ENCODE results near the gene BOLA2. TPM values are rescaled to one million over a fixed set of nuclear protein-coding genes. Genes with fewer than 3 reads are reported as not detected.
"Not testable (repeated sequence)": the region's sequence is repeated elsewhere in the genome, so short reads cannot be mapped to it uniquely, and the experiment has no call there.

The BOLA2 gene
- total and polyA plus RNA-seq, 2 of the 4 experiments (the other 2 are of a cell fraction) = 7.2 to 38.0 TPM

GRCh38 chr16:29465985-29466824, 12.1 kb upstream of the BOLA2 start:
- H3K79me1 ChIP-seq (ENCODE audit: low read depth in 1 of 2, low read length in 2 of 2); H3K36me3 ChIP-seq (ENCODE audit: control insufficient read depth, insufficient read depth, low read length); H4K8ac ChIP-seq (ENCODE audit: low read depth in 2 of 2, low read length in 2 of 2); H3K56ac ChIP-seq (ENCODE audit: extremely low read depth, insufficient read depth, low read length); dilution Hi-C loops (cut with HindIII; ENCODE audit: low sequenced_read_pairs, unreplicated experiment); H3K23ac ChIP-seq (ENCODE audit: low read depth, low read length); H3K9ac ChIP-seq (ENCODE audit: low read depth, low read length); H2AK9ac ChIP-seq (replicated peaks; ENCODE audit: low read depth, low read length, poor library complexity); H3K4me2 ChIP-seq (ENCODE audit: low read depth, low read length); H4K5ac ChIP-seq (ENCODE audit: low read depth, low read length); H4K91ac ChIP-seq (ENCODE audit: insufficient read depth, low read depth, low read length); H3K9me3 ChIP-seq (ENCODE audit: control insufficient read depth, insufficient read depth, low read length); H3K18ac ChIP-seq (ENCODE audit: low read depth, low read length); H3K27ac ChIP-seq (ENCODE audit: insufficient read depth, low read length); H4K20me1 ChIP-seq (ENCODE audit: insufficient read depth, low read length); POLR2A ChIA-PET (ENCODE audit: unreplicated experiment); intact Hi-C loops (cut with micrococcal nuclease); DNase-seq; H2AFZ ChIP-seq (replicated peaks; ENCODE audit: low read length, poor library complexity); CTCF ChIA-PET; H3K27me3 ChIP-seq (ENCODE audit: control insufficient read depth, insufficient read depth, low read length); H3K4me3 ChIP-seq (ENCODE audit: insufficient read depth, low read depth, low read length); H2BK20ac ChIP-seq (ENCODE audit: low read depth, low read length); H3K4ac ChIP-seq (ENCODE audit: low read depth, low read length); H2BK15ac ChIP-seq (ENCODE audit: low read depth, low read length); in situ Hi-C loops (cut with MboI; ENCODE audit: low sequenced_read_pairs); H3K14ac ChIP-seq (replicated peaks; ENCODE audit: low read depth, low read length); H3K9me1 ChIP-seq (ENCODE audit: insufficient read depth, low read length); H2BK120ac ChIP-seq (ENCODE audit: low read depth, low read length); H2BK5ac ChIP-seq (ENCODE audit: low read depth, low read length, poor library complexity, severe bottlenecking); H2AK5ac ChIP-seq (ENCODE audit: low read depth, low read length); BruUV-seq (replicated peaks); H3K4me1 ChIP-seq (ENCODE audit: control insufficient read depth, insufficient read depth, low read length): not testable (repeated sequence)
- peak; percentile 67 for ATAC-seq (ENCODE audit: low read depth)
- no CpG with 5 or more reads among the region's 57 CpGs for WGBS, 2 experiments (ENCODE audit: extremely low coverage in 2 of 2, insufficient read length in 1 of 2)

DNA sequence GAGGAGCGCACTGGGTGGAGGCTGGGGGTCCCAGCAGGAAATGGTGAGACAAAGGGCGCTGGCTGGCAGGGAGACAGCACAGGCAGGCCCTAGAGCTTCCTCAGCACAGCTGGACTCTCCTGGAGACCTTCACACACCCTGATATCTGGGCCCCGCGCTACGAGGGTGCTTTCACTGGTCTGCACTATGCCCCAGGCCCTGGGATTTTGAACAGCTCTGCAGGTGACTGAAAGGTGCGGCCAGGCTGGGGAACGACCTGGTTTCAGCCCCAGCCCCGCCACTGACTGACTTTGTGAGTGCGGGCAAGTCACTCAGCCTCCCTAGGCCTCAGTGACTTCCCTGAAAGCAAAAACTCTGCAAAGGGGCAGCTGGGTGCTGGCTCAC, 6.5 kb upstream of the BOLA2 start:
- H4K91ac ChIP-seq (ENCODE audit: insufficient read depth, low read depth, low read length); BruUV-seq (replicated peaks); H4K5ac ChIP-seq (ENCODE audit: low read depth, low read length); H2BK5ac ChIP-seq (ENCODE audit: low read depth, low read length, poor library complexity, severe bottlenecking); H3K79me1 ChIP-seq (ENCODE audit: low read depth in 1 of 2, low read length in 2 of 2); H3K9me3 ChIP-seq (ENCODE audit: control insufficient read depth, insufficient read depth, low read length); H4K8ac ChIP-seq (ENCODE audit: low read depth in 2 of 2, low read length in 2 of 2); H2BK15ac ChIP-seq (ENCODE audit: low read depth, low read length); H2AFZ ChIP-seq (replicated peaks; ENCODE audit: low read length, poor library complexity); H3K18ac ChIP-seq (ENCODE audit: low read depth, low read length); H3K4me1 ChIP-seq (ENCODE audit: control insufficient read depth, insufficient read depth, low read length); DNase-seq; H3K27me3 ChIP-seq (ENCODE audit: control insufficient read depth, insufficient read depth, low read length); H3K9me1 ChIP-seq (ENCODE audit: insufficient read depth, low read length); CTCF ChIA-PET; H2AK9ac ChIP-seq (replicated peaks; ENCODE audit: low read depth, low read length, poor library complexity); H3K4ac ChIP-seq (ENCODE audit: low read depth, low read length); H3K4me3 ChIP-seq (ENCODE audit: insufficient read depth, low read depth, low read length); intact Hi-C loops (cut with micrococcal nuclease); H3K27ac ChIP-seq (ENCODE audit: insufficient read depth, low read length); H3K9ac ChIP-seq (ENCODE audit: low read depth, low read length); H3K4me2 ChIP-seq (ENCODE audit: low read depth, low read length); H3K14ac ChIP-seq (replicated peaks; ENCODE audit: low read depth, low read length); in situ Hi-C loops (cut with MboI; ENCODE audit: low sequenced_read_pairs); ATAC-seq (ENCODE audit: low read depth); H3K56ac ChIP-seq (ENCODE audit: extremely low read depth, insufficient read depth, low read length); H3K36me3 ChIP-seq (ENCODE audit: control insufficient read depth, insufficient read depth, low read length); H2AK5ac ChIP-seq (ENCODE audit: low read depth, low read length); H4K20me1 ChIP-seq (ENCODE audit: insufficient read depth, low read length); dilution Hi-C loops (cut with HindIII; ENCODE audit: low sequenced_read_pairs, unreplicated experiment); H2BK120ac ChIP-seq (ENCODE audit: low read depth, low read length); POLR2A ChIA-PET (ENCODE audit: unreplicated experiment); H2BK20ac ChIP-seq (ENCODE audit: low read depth, low read length); H3K23ac ChIP-seq (ENCODE audit: low read depth, low read length): not testable (repeated sequence)
- no CpG with 5 or more reads among the region's 9 CpGs for WGBS, 2 experiments (ENCODE audit: extremely low coverage in 2 of 2, insufficient read length in 1 of 2)

Measured in IMR-90 (cell line).